Amygdala (tissue), 56 donors: Measurements from ENCODE around the gene LIMCH1.
A peak's percentile ranks its signal among the peaks of the same experiment; 100 is the strongest.

Experiments used
- DNase-seq, 56 donors: peaks; one replicate each; lab custom pipeline; 2025; lab: John Stamatoyannopoulos, UW

Gene LIMCH1

GRCh38 chr4:41530741-41531140 lies 7.2 kb upstream of the LIMCH1 start:
- DNase-seq: no peak

- no peak for DNase-seq
Measured at GRCh38 chr4:41532336-41532735, 5.6 kb upstream of the LIMCH1 start.

- no peak for DNase-seq
Measured at GRCh38 chr4:41532882-41533281, 5.1 kb upstream of the LIMCH1 start.

- no peak for DNase-seq
Measured at GRCh38 chr4:41533680-41534079, 4.3 kb upstream of the LIMCH1 start.

- no peak for DNase-seq
Measured at GRCh38 chr4:41534404-41534803, 3.6 kb upstream of the LIMCH1 start.

- no peak for DNase-seq
Measured at GRCh38 chr4:41535911-41536371, 2.0 kb upstream of the LIMCH1 start.

- DNase-seq: no peak
Measured at GRCh38 chr4:41537292-41537890, 566 bp upstream of the LIMCH1 start.

DNA sequence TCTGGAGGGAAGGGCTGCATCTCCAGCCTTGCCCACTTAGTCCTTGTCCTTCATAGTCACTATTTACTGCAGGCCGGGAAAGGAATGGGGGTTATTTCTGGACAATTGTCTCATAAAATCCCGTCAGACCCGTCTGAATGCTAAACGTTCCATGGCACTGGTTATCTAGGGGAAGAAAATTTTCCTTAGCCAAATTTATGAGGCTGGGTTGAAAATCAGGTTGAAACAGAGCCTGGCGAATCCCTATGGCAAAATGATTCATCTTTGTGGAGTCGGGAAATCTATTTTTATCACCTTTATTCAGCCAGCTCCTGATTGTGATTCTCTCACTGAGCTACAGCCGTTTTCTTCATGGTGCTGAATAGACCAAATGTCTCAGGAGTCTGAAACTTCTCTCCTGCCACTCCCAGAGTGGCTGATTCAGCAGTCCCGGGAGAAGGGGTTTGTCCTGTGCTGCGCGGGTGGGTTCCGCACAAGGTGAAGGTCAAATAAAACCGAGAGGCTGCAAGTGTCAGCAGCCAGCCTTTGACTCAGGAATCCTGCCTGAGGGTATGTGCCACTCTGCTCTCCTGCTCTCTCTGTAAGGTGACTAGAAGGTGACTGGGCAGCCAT lies 1.0 kb downstream of the LIMCH1 start:
- peak in 3 of 56 donors; percentile 11 to 38 (median 15) for DNase-seq

- DNase-seq: no peak
Measured at GRCh38 chr4:41539711-41540110, 1.8 kb downstream of the LIMCH1 start.

DNA sequence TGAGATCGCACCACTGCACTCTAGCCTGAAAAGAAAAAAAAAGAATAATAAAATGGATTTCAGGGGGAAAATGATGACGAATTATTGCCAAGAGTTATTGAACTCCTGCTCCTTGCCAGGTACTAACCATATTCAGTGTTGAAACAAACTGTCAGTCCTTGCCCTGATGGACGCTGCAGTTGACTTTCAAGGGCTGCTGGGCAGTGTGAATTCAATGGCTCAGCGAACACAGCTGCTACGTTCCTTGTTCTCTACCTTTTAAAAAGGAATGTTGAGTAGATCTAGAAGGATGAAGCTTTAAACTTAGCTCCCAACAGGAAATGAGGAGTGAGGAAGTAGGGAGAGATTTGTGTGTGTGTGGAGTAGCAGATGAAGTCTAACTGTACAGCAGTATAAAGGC lies 2.7 kb downstream of the LIMCH1 start:
- DNase-seq: no peak

- no peak for DNase-seq
Measured at GRCh38 chr4:41541687-41542094, 3.7 kb downstream of the LIMCH1 start.

GRCh38 chr4:41542526-41543275 lies 4.7 kb downstream of the LIMCH1 start:
- no peak for DNase-seq

GRCh38 chr4:41545238-41545637 lies 7.3 kb downstream of the LIMCH1 start:
- DNase-seq: no peak

DNA sequence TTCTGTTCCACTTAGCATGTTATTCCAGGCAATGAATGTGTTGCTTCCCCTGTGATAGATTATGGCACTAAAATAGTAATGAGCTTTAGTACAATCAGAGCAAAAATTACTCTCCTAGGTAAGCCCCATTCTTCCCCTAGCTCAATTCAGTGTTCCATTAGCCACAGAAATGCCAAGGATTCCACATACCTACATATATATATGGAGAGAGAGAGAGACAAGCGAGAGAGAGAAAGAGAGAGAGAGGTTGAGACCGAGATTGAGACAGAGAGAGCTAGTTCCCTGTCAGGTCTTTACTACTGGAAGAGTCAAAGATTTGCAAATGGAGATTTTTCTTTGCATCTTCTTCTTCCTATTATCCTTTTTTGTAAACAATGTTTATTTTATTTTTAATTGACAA lies 8.7 kb downstream of the LIMCH1 start:
- DNase-seq: no peak

- DNase-seq: no peak
Measured at GRCh38 chr4:41548305-41548880, 10.4 kb downstream of the LIMCH1 start.

DNA sequence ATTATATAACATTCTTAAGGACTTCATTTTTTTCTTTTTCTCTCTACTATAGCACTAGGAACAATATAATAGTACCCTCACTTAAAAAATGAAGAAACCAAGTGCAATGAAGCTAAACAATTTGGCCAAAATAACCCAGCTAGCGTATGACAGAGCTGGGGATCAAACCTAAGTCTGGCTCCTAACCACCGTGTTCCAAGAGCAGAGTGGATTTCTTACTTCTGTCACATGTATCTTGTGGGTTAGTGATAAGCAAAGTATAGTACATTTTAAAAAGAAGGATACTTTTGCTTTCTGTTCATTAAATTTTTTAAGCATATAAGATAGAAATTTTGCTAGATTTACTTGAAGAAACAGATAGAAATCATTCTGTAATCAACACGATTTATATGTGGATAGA lies 11.5 kb downstream of the LIMCH1 start:
- no peak for DNase-seq

- no peak for DNase-seq
Measured at GRCh38 chr4:41550308-41550707, 12.4 kb downstream of the LIMCH1 start.

GRCh38 chr4:41551536-41551935 lies 13.6 kb downstream of the LIMCH1 start:
- DNase-seq: no peak

- no peak for DNase-seq
Measured at GRCh38 chr4:41554905-41555304, 16.9 kb downstream of the LIMCH1 start.

DNA sequence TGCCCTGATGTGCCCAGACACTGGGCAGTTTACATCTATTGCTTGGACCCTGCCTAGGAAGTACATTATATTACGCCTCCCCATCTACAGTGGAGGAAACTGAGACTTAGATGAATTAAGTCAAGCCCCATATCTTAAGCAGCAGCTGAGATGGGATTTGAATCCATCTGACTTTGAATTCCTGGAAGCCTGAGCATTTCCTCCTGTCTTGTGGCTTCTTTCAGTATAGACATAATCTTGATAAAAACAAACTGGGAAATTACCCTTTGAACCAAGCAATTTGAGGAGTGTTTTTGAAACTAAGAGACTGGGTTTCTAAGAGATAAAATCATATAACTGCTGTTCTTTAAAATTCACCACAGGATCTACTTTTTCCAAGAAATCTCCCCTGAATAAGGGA lies 18.6 kb downstream of the LIMCH1 start:
- no peak for DNase-seq

- no peak for DNase-seq
Measured at GRCh38 chr4:41559940-41560516, 22.1 kb downstream of the LIMCH1 start.
